G401 (cell line): ENCODE measurements around the gene HOXB9. TPM values are rescaled to one million over a fixed set of nuclear protein-coding genes. Genes with fewer than 3 reads are reported as not detected.

Source experiments
- DNase-seq: peaks from one replicate; pipeline ENCODE4 v3.0.0-alpha.2; 2015; ENCODE audit warnings: low spot score
- in situ Hi-C: cut with HindIII; loops from 2 replicates; pipeline ENCODE4 v1.10.0; 2016; ENCODE audit warnings: low sequenced_read_pairs, mixed read lengths
- total RNA-seq: library from RNA; depleted of rRNA; stranded (reverse); fragments of >200 nt; shearing (Covaris generic); gene quantifications from 2 replicates; pipeline ENCODE4 v1.2.3, GENCODE V29; 2014

Gene HOXB9
- total RNA-seq, 1 experiment from 2014 or later: 4.1 TPM

GRCh38 chr17:48601539-48602425 lies 24.4 kb downstream of the HOXB9 start:
- in situ Hi-C loops: no loop called here
- DNase-seq: no peak

- in situ Hi-C loops: no loop called here
- no peak for DNase-seq
Measured at GRCh38 chr17:48601207-48601538, 25.0 kb downstream of the HOXB9 start.

- in situ Hi-C loops: no loop called here
- DNase-seq: no peak
Measured at GRCh38 chr17:48600244-48601098, 25.7 kb downstream of the HOXB9 start.

GRCh38 chr17:48599354-48599753 lies 26.8 kb downstream of the HOXB9 start:
- DNase-seq: no peak
- in situ Hi-C loops: no loop called here

- no peak for DNase-seq
- in situ Hi-C loops: no loop called here
Measured at GRCh38 chr17:48598736-48599135, 27.4 kb downstream of the HOXB9 start.

GRCh38 chr17:48597778-48598631 lies 28.2 kb downstream of the HOXB9 start:
- in situ Hi-C loops: no loop called here
- DNase-seq: no peak

GRCh38 chr17:48597528-48597777 lies 28.7 kb downstream of the HOXB9 start:
- no peak for DNase-seq
- in situ Hi-C loops: no loop called here

GRCh38 chr17:48596735-48597527 lies 29.2 kb downstream of the HOXB9 start:
- no peak for DNase-seq
- in situ Hi-C loops: no loop called here

- no peak for DNase-seq
- in situ Hi-C loops: no loop called here
Measured at GRCh38 chr17:48596000-48596734, 30.0 kb downstream of the HOXB9 start.

GRCh38 chr17:48595278-48595999 lies 30.7 kb downstream of the HOXB9 start:
- in situ Hi-C loops: no loop called here
- DNase-seq: no peak

- in situ Hi-C loops: no loop called here
- DNase-seq: no peak
Measured at GRCh38 chr17:48594538-48595277, 31.4 kb downstream of the HOXB9 start.

GRCh38 chr17:48593840-48594537 lies 32.2 kb downstream of the HOXB9 start:
- no peak for DNase-seq
- in situ Hi-C loops: no loop called here

- in situ Hi-C loops: no loop called here
- no peak for DNase-seq
Measured at GRCh38 chr17:48593126-48593829, 32.9 kb downstream of the HOXB9 start, which contains the start of gene HOXB5. TSS of gene HOXB5 (minus strand) at chr17:48593779. CDS start at chr17:48593682, 97 bp downstream.

GRCh38 chr17:48592577-48592976 lies 33.6 kb downstream of the HOXB9 start:
- in situ Hi-C loops: no loop called here
- DNase-seq: no peak

- DNase-seq: no peak
- in situ Hi-C loops: no loop called here
Measured at GRCh38 chr17:48592057-48592514, 34.1 kb downstream of the HOXB9 start.
